ENCODE measurements around the gene NUP50. TPM values are rescaled to one million over a fixed set of nuclear protein-coding genes. Genes with fewer than 3 reads are reported as not detected.

The NUP50 gene
- total and polyA plus RNA-seq, 2 of the 13 experiments (the other 11 are each of a cell fraction or from before 2014, with no cell fraction given) = 14.2 to 52.4 TPM

DNA sequence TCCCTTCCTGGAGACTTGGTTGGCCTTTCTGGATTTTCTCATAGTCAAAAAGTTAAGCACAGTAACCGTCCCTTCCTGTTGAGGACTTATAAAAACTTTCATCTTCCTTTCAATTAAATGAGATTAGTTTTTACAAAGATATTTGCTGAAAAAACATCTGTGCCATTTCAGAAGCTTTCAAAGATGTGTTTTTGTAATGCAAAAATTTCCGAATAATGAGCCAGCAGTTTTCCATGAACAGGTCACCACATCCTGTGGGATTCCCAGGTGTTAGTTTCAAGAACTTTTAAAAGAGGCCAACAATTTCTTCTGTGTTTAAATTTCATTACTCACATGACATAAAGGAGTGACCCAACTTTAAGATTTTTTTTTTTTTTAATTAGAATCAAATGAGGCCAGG lies 18.0 kb downstream of the NUP50 start:
- 95% methylated on average over 2 of the region's 2 CpGs for WGBS (ENCODE audit: low lambda C conversion rate)
- Histone ChIP-seq H3K4me2 (ENCODE audit: low read depth, low read length) (no peak overlapping the region), H4K20me1 (ENCODE audit: insufficient read depth, low read length) (peaks cover 10% of the 10 kb centered on the region; the same call in 1 of the 2 replicates), H3K9ac (ENCODE audit: insufficient read depth, low read depth, low read length) (no peak overlapping the region), H3K79me2 (ENCODE audit: insufficient read depth, low read length) (peaks cover 21% of the 10 kb centered on the region), H3K4me3 (replicated peaks in 1 of 3; ENCODE audit: insufficient read depth in 1 of 3, low read depth in 2 of 3, low read length in 3 of 3) (no peak overlapping the region), H3K27me3 (ENCODE audit: control insufficient read depth in 1 of 2, insufficient read depth in 2 of 2, low read length in 2 of 2) (no peaks in the 10 kb centered on the region), H3K4me1 (ENCODE audit: insufficient read depth, low read length) (peaks cover 16% of the 10 kb centered on the region), H3K27ac (ENCODE audit: extremely low read length, insufficient read depth, low read length) (no peak overlapping the region), H2AFZ (ENCODE audit: low read length) (no peak overlapping the region), H3K9me3 (ENCODE audit: low read length) (no peaks in the 10 kb centered on the region), H3K36me3 (replicated peaks in 1 of 2; ENCODE audit: control insufficient read depth in 1 of 2, insufficient read depth in 2 of 2, low read length in 2 of 2) (peaks cover 25 to 67% of the 10 kb centered on the region in 2 experiments)
- TF ChIP-seq THAP9 (CRISPR knock-in tag; IDR thresholded peaks at IDR 0.05; ENCODE audit: borderline replicate concordance) (no peak), PHF5A (CRISPR knock-in tag; IDR thresholded peaks at IDR 0.05; ENCODE audit: low read depth, unreplicated experiment) (no peak), TMF1 (CRISPR knock-in tag; IDR thresholded peaks at IDR 0.05; ENCODE audit: low read depth) (no peak), JARID2 (CRISPR knock-in tag; IDR thresholded peaks at IDR 0.05; ENCODE audit: insufficient replicate concordance) (no peak), HNRNPH1 (optimal IDR thresholded peaks at IDR 0.05; ENCODE audit: low read depth, low read length) (no peak), JDP2 (CRISPR knock-in tag; IDR thresholded peaks at IDR 0.05; ENCODE audit: borderline replicate concordance) (no peak)
- POLR2A ChIA-PET = no interaction called here
- CTCF ChIA-PET (ENCODE audit: low intra/inter-chr PET ratio, low total read pairs) = no interaction called here
- FAIRE-seq (no peak), DNase-seq (ENCODE audit: low spot score) (no peak), ATAC-seq (no peak)
- intact Hi-C loops (cut with micrococcal nuclease; ENCODE audit: unreplicated experiment) (no loop called here), in situ Hi-C loops (cut with HindIII; ENCODE audit: extremely low pct_ligation_motif_present, low pct_unique_long_range_greater_than_20kb) (no loop called here)
- BruUV-seq (replicated peaks) = no TSS peak
